B cell (primary cell): ENCODE data around the gene WWC2. TPM values are rescaled to one million over a fixed set of nuclear protein-coding genes. Genes with fewer than 3 reads are reported as not detected.

Experiments used
- ATAC-seq: fragments of 200-7000 bp; cut with Tn5 transposase; one replicate; pipeline ENCODE4 v1.10.0; 2021; ENCODE audit warnings: low read depth, mild to moderate bottlenecking, moderate number of reproducible peaks, moderate library complexity
- CTCF ChIA-PET: fragments of 350-600 bp; sonication (Branson Sonifier 250); formaldehyde crosslinking; loops from one replicate; lab custom pipeline; 2021; ENCODE audit warnings: antibody characterized with exemption, inconsistent platforms; lab: Charles Lee
- POLR2A ChIA-PET: fragments of 350-600 bp; sonication (Branson Sonifier 250); formaldehyde crosslinking; loops from one replicate; lab custom pipeline; 2021; ENCODE audit warnings: antibody characterized with exemption; lab: Charles Lee
- DNase-seq: peaks from one replicate; pipeline ENCODE4 v3.0.0; 2013
- H2AFZ ChIP-seq: 2 replicates; pipeline ENCODE4 v1.6.1; 2012; ENCODE audit warnings: mild to moderate bottlenecking, low read depth, low read length; ENCODE audit not compliant: insufficient read depth, poor library complexity, severe bottlenecking
- H3K27ac ChIP-seq, 2 donors: 1 replicate in 1 of 2; 2 replicates in 1 of 2; pipeline ENCODE4 v1.5.1; 2012 to 2013; ENCODE audit warnings: low read length in 2 of 2, mild to moderate bottlenecking in 2 of 2, moderate library complexity in 1 of 2
- H3K27me3 ChIP-seq, 4 experiments: fragments of 200-600 bp in 1 of 4; sonication (generic) in 1 of 4; replicated peaks in 1 of 4; 1 replicate in 2 of 4; 2 replicates in 2 of 4; pipeline versions ENCODE4 v1.6.1 to v1.7.0; 2013 to 2016; ENCODE audit warnings: low read length in 3 of 4, mild to moderate bottlenecking in 2 of 4, mixed read lengths in 1 of 4, moderate library complexity in 1 of 4; ENCODE audit not compliant: insufficient read depth in 4 of 4, control insufficient read depth in 3 of 4; ENCODE audit errors: control extremely low read depth in 1 of 4
- H3K36me3 ChIP-seq, 2 experiments: replicated peaks in 1 of 2; 1 replicate in 1 of 2; 2 replicates in 1 of 2; pipeline versions ENCODE4 v1.6.1 to v1.7.1; 2013; ENCODE audit warnings: low read length in 1 of 2; ENCODE audit not compliant: insufficient read depth in 2 of 2, control insufficient read depth in 1 of 2; ENCODE audit errors: control extremely low read depth in 1 of 2, extremely low read depth in 1 of 2
- H3K4me1 ChIP-seq, 2 donors: fragments of 200-600 bp in 1 of 2; sonication (generic) in 1 of 2; 1 replicate in 1 of 2; 2 replicates in 1 of 2; pipeline versions ENCODE4 v1.5.1 to v1.6.1; 2013 to 2017; ENCODE audit warnings: low read length in 2 of 2; ENCODE audit not compliant: control insufficient read depth in 2 of 2, insufficient read depth in 2 of 2
- H3K4me2 ChIP-seq: replicated peaks from 2 replicates; pipeline ENCODE3; 2012; ENCODE audit warnings: mild to moderate bottlenecking, low read depth, low read length; ENCODE audit not compliant: poor library complexity, severe bottlenecking
- H3K4me3 ChIP-seq, 5 experiments: fragments of 200-600 bp in 1 of 5; sonication (generic) in 1 of 5; 1 replicate in 3 of 5; 2 replicates in 2 of 5; pipeline versions ENCODE4 v1.5.1 to v1.7.0; 2011 to 2016; ENCODE audit warnings: low read length in 4 of 5, mild to moderate bottlenecking in 4 of 5, low read depth in 2 of 5, control low read depth in 1 of 5, moderate library complexity in 1 of 5; ENCODE audit not compliant: insufficient read depth in 1 of 5; ENCODE audit errors: control extremely low read depth in 1 of 5, extremely low read depth in 1 of 5
- H3K79me2 ChIP-seq: fragments of 200-600 bp; sonication (generic); one replicate; pipeline ENCODE4 v1.6.0; 2016; ENCODE audit warnings: low read length; ENCODE audit not compliant: control insufficient read depth, insufficient read depth
- H3K9ac ChIP-seq: fragments of 200-600 bp; sonication (generic); 2 replicates; pipeline ENCODE4 v1.6.1; 2017; ENCODE audit warnings: mild to moderate bottlenecking, low read length, moderate library complexity
- H3K9me3 ChIP-seq, 3 donors: one replicate each; pipeline versions ENCODE4 v1.6.1 to v1.7.1; 2013; ENCODE audit warnings: low read length in 2 of 3; ENCODE audit not compliant: control insufficient read depth in 2 of 3, insufficient read depth in 1 of 3; ENCODE audit errors: control extremely low read depth in 1 of 3
- H4K20me1 ChIP-seq: 2 replicates; pipeline ENCODE4 v1.6.0; 2012; ENCODE audit warnings: mild to moderate bottlenecking, low read length; ENCODE audit not compliant: insufficient read depth, control insufficient read depth, poor library complexity, severe bottlenecking
- H3K27ac Mint-ChIP-seq: one replicate; pipeline ENCODE4 v1.8.0; 2021; ENCODE audit warnings: mixed read lengths
- H3K27me3 Mint-ChIP-seq: one replicate; pipeline ENCODE4 v1.8.0; 2021; ENCODE audit warnings: mixed read lengths
- H3K4me1 Mint-ChIP-seq: one replicate; pipeline ENCODE4 v1.8.0; 2021; ENCODE audit warnings: mixed read lengths
- H3K4me3 Mint-ChIP-seq: one replicate; pipeline ENCODE4 v1.8.0; 2021; ENCODE audit warnings: mixed read lengths
- H3K9me3 Mint-ChIP-seq: one replicate; pipeline ENCODE4 v1.8.0; 2022; ENCODE audit warnings: mixed read lengths; ENCODE audit not compliant: insufficient read depth
- EZH2 ChIP-seq: IDR thresholded peaks from 2 replicates; pipeline ENCODE4 v1.6.1; 2012; ENCODE audit warnings: borderline replicate concordance, low read depth, mild to moderate bottlenecking, moderate library complexity, low read length; ENCODE audit not compliant: insufficient read depth, poor library complexity, severe bottlenecking
- WGBS: methylation state at CpG from one replicate; pipeline ENCODE4 v1.1.5; 2013; ENCODE audit warnings: missing lambda C conversion rate; ENCODE audit not compliant: insufficient coverage; 5-methylcytosine and 5-hydroxymethylcytosine counted together
- intact Hi-C: fragments of 100-400 bp; cut with micrococcal nuclease; formaldehyde crosslinking; loops from one replicate; pipeline ENCODE4 v1.10.0; 2022
- polyA plus RNA-seq: library from polyadenylated mRNA; depleted of rRNA; stranded (reverse); fragments of >200 nt; gene quantifications from 2 replicates; pipeline ENCODE4 v1.2.3, GENCODE V29; 2012
- total RNA-seq, 2 donors: library from RNA; stranded (reverse); fragments of 120-200 nt in 1 of 2; gene quantifications; 1 replicate in 1 of 2; 2 replicates in 1 of 2; pipeline versions ENCODE4 v1.2.3 to v1.2.4, GENCODE V29; 2013 to 2022
- TF ChIP-seq, protein P1 (sequence below): fragments of 200-600 bp; IDR thresholded peaks from one replicate; pipeline ENCODE4 v1.8.0; 2022; ENCODE audit warnings: antibody characterized with exemption, mild to moderate bottlenecking

WWC2 gene
- total and polyA plus RNA-seq, 2 donors (not counting 1 experiment from before 2014, with no cell fraction given): 0.07 to 0.32 TPM

DNA sequence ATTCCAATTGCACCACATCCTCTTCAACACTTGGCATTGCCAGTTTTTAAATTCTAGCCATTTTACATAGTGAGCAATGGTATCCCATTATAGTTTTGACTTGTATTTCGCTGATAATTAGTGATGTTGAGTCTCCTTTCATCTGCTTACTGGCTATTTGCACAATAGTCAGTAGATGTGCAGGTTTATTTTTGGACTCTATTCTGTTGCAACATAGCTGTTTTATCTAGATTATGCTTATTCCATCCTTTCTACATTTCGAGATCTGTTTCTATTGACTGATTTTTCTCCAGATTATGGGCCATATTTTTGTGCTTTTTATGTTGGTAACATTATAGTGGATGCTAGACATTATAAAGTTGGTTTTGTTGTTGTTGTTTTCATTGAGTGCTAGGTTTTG is 106.1 kb downstream of the WWC2 start:
- Histone ChIP-seq H3K9me3 (no peaks in the 10 kb centered on the region), H3K27ac (no peak overlapping the region), H2AFZ (no peak overlapping the region), H3K4me1 (no peaks in the 10 kb centered on the region), H3K4me3 (no peak overlapping the region), H3K9ac (no peak overlapping the region), H3K27me3 (no peaks in the 10 kb centered on the region), H3K79me2 (no peaks in the 10 kb centered on the region), H3K4me2 (no peak overlapping the region), H3K36me3 (no peaks in the 10 kb centered on the region), H4K20me1 (no peaks in the 10 kb centered on the region)
- CTCF ChIA-PET: no interaction called here
- no CpG with 5 or more reads among the region's 2 CpGs for WGBS
- H3K4me1 Mint-ChIP-seq: no peaks in the 10 kb centered on the region
- H3K4me3 Mint-ChIP-seq: no peak overlapping the region
- DNase-seq (no peak), ATAC-seq (no peak)
- TF ChIP-seq, protein P1, sequence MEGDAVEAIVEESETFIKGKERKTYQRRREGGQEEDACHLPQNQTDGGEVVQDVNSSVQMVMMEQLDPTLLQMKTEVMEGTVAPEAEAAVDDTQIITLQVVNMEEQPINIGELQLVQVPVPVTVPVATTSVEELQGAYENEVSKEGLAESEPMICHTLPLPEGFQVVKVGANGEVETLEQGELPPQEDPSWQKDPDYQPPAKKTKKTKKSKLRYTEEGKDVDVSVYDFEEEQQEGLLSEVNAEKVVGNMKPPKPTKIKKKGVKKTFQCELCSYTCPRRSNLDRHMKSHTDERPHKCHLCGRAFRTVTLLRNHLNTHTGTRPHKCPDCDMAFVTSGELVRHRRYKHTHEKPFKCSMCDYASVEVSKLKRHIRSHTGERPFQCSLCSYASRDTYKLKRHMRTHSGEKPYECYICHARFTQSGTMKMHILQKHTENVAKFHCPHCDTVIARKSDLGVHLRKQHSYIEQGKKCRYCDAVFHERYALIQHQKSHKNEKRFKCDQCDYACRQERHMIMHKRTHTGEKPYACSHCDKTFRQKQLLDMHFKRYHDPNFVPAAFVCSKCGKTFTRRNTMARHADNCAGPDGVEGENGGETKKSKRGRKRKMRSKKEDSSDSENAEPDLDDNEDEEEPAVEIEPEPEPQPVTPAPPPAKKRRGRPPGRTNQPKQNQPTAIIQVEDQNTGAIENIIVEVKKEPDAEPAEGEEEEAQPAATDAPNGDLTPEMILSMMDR: no peak
- TF ChIP-seq EZH2: no peak
- POLR2A ChIA-PET: no interaction called here
- H3K9me3 Mint-ChIP-seq: no peaks in the 10 kb centered on the region
- intact Hi-C loops: no loop called here
- H3K27me3 Mint-ChIP-seq: peaks cover 6% of the 10 kb centered on the region
- H3K27ac Mint-ChIP-seq: no peak overlapping the region

DNA sequence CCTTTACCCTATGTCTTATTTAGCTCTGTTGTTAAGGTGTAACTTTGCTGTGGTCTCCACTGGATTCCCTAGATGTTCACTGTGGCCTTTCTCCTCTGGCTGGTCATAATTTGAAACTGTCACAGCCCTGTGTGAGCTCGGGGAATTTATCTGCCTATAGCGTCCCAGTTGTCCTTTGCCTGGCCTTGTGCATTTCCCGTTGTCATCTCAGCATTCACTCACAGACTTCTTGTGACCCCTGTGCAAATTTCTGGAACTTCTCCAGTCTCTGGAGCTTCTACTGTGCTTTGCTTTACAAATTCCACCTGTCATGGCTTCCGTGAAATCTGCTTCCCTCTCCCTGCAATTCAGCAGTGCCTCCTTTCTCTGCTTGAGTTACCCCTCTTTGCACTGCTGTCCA is 106.7 kb downstream of the WWC2 start:
- H3K9me3 Mint-ChIP-seq: no peaks in the 10 kb centered on the region
- H3K4me3 Mint-ChIP-seq: no peak overlapping the region
- Histone ChIP-seq H3K9ac (no peak overlapping the region), H3K4me3 (no peak overlapping the region), H3K27ac (no peak overlapping the region), H3K27me3 (no peaks in the 10 kb centered on the region), H3K4me2 (no peak overlapping the region), H3K9me3 (no peaks in the 10 kb centered on the region), H3K36me3 (no peaks in the 10 kb centered on the region), H2AFZ (no peak overlapping the region), H3K79me2 (no peaks in the 10 kb centered on the region), H3K4me1 (no peaks in the 10 kb centered on the region), H4K20me1 (no peaks in the 10 kb centered on the region)
- no peak overlapping the region for H3K27ac Mint-ChIP-seq
- CTCF ChIA-PET: no interaction called here
- DNase-seq (no peak), ATAC-seq (no peak)
- intact Hi-C loops: no loop called here
- POLR2A ChIA-PET: no interaction called here
- H3K27me3 Mint-ChIP-seq: peaks cover 6% of the 10 kb centered on the region
- TF ChIP-seq, protein P1: no peak
- TF ChIP-seq EZH2: no peak
- no peaks in the 10 kb centered on the region for H3K4me1 Mint-ChIP-seq
- WGBS: 95% methylated on average over 4 of the region's 4 CpGs
